Measurements from ENCODE around the gene C1orf226. TPM values are rescaled to one million over a fixed set of nuclear protein-coding genes. Genes with fewer than 3 reads are reported as not detected.

C1orf226 gene
- total and polyA plus RNA-seq, 9 of the 15 experiments (the other 6 are each of a cell fraction or from before 2014, with no cell fraction given): 0.10 to 1.4 (median 0.47) TPM

DNA sequence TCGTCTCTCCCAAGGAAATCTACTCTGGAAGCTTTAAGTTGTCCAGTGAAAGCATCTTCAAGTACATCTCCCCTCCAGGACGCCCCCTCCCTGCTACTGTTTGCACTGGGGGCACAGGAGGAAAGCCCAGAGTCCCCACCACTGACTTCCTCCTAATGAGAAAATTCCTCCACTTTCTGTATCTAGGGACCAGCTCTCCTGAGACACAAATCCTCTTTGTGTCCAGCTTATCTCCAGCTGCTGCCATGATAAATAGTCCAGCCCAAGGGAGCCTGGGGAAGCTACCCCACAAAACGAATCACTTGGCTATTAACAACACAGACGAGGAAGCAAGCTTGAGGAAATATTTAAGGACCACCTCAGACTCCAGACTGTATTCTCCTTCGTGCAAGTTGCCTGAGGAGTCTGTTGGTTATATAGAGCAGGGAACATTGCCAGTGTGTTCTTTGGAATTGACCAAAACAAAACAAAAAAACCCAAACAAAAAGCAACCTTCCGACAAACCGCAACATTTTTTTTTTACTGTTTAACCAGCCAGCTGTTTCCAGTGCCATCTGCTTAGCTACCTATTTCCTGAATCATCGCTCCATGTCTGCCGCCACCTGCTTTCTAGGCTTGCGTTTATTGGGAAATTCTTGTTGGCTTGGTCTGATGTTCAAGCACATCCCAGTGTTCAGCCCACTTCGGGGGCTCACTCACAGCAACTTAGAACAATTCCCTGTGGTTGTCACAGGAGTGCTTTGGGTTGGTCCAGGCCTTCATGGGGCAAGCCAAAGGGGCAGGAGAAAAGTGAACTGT, 7.7 kb downstream of the C1orf226 start (continued):
- TF ChIP-seq ZNF589 (CRISPR knock-in tag; IDR thresholded peaks at IDR 0.05; ENCODE audit: low read depth): 0 out of 2 replicates have a peak, but pooled peaks have one; percentile 25
- TF ChIP-seq ZNF175 (CRISPR knock-in tag; IDR thresholded peaks at IDR 0.05; ENCODE audit: low read depth): 0 out of 2 replicates have a peak, but pooled peaks have one; percentile 30
- peak; percentile 20; the same call in 1 of the 2 replicates for TF ChIP-seq TCF3 (CRISPR knock-in tag; IDR thresholded peaks at IDR 0.05)

DNA sequence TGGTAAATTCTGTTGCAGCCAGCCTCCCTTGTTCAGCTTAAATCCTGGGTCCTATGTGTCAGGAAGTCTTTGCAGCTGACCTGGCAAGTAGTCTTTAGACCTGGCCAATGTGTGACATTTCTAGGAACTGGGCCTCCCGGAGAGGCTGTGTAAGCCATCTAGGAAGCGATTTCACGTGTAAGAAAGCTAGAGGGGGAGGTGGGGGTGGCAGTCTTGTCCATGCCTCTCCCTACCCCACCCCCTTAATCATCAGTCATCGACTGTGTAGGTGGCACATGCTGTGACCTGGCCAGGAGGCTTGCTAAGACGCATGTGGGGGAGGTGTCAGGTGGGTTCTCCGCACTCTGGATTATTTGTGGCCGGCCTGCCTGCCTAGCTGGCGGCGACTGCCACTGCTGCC, 8.4 kb downstream of the C1orf226 start:
- FAIRE-seq (peak; percentile 26), DNase-seq (ENCODE audit: extremely low read depth in 1 of 4, low spot score in 3 of 4) (peak; percentile 74 to 88 (median 84)), ATAC-seq (peak; percentile 16)
- WGBS (ENCODE audit: insufficient coverage, low coverage, missing lambda C conversion rate): 7% methylated on average over 9 of the region's 9 CpGs
- Histone ChIP-seq H3K27me3 (ENCODE audit: control insufficient read depth in 2 of 2, insufficient read depth in 2 of 2, low read length in 2 of 2) (no peaks in the 10 kb centered on the region), H3K36me3 (ENCODE audit: control insufficient read depth, insufficient read depth, low read length) (no peaks in the 10 kb centered on the region; the same call in 2 of the 3 replicates), H3K4me1 (replicated peaks in 1 of 2; ENCODE audit: control insufficient read depth in 2 of 2, insufficient read depth in 2 of 2, low read length in 2 of 2) (peaks cover 55 to 69% of the 10 kb centered on the region in 2 experiments), H3K9me3 (replicated peaks; ENCODE audit: control insufficient read depth, insufficient read depth, low read depth, low read length) (no peaks in the 10 kb centered on the region), H4K20me1 (replicated peaks; ENCODE audit: control insufficient read depth, insufficient read depth, low read length) (no peaks in the 10 kb centered on the region), H3K9me1 (ENCODE audit: control insufficient read depth, insufficient read depth, low read length) (peaks cover 7% of the 10 kb centered on the region), H3K79me2 (ENCODE audit: control insufficient read depth, insufficient read depth, low read length) (peaks cover 12% of the 10 kb centered on the region; the same call in 2 of the 3 replicates), H3K27ac (ENCODE audit: extremely low read depth, low read depth, low read length) (peak overlapping the region; percentile 55), H3K9ac (ENCODE audit: insufficient read depth in 1 of 2, low read depth in 2 of 2, low read length in 2 of 2) (peak overlapping the region; percentile 26 to 75; a peak in 3 of 4 replicates), H2AFZ (ENCODE audit: low read depth, low read length) (peak overlapping the region; percentile 52), H3K4me2 (ENCODE audit: insufficient read depth, low read length) (peak overlapping the region; percentile 45), H3K4me3 (no peak overlapping the region)
- ChIA-PET CTCF (ENCODE audit: low intra/inter-chr PET ratio) (no interaction called here), POLR2A (interaction anchor here (2.6 to 2.8 kb wide), 2 partner anchors 9 to 10 kb away, joined by 10 to 17 read pairs; no protein-coding TSS in a partner anchor)
- no TSS peak for BruUV-seq (replicated peaks)
- intact Hi-C loops (cut with micrococcal nuclease) (loop anchor here (5.0 kb wide), 1 partner anchor 113 kb away; no protein-coding TSS in a partner anchor), in situ Hi-C loops (cut with MboI) (no loop called here)
- TF ChIP-seq, protein P1, sequence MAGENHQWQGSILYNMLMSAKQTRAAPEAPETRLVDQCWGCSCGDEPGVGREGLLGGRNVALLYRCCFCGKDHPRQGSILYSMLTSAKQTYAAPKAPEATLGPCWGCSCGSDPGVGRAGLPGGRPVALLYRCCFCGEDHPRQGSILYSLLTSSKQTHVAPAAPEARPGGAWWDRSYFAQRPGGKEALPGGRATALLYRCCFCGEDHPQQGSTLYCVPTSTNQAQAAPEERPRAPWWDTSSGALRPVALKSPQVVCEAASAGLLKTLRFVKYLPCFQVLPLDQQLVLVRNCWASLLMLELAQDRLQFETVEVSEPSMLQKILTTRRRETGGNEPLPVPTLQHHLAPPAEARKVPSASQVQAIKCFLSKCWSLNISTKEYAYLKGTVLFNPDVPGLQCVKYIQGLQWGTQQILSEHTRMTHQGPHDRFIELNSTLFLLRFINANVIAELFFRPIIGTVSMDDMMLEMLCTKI (IDR thresholded peaks at IDR 0.05; ENCODE audit: partially characterized antibody): no peak
- no peak for TF ChIP-seq PRPF4 (IDR thresholded peaks at IDR 0.05; ENCODE audit: insufficient read depth, low read depth, low read length, poor library complexity, severe bottlenecking)
- TF ChIP-seq, protein P2, sequence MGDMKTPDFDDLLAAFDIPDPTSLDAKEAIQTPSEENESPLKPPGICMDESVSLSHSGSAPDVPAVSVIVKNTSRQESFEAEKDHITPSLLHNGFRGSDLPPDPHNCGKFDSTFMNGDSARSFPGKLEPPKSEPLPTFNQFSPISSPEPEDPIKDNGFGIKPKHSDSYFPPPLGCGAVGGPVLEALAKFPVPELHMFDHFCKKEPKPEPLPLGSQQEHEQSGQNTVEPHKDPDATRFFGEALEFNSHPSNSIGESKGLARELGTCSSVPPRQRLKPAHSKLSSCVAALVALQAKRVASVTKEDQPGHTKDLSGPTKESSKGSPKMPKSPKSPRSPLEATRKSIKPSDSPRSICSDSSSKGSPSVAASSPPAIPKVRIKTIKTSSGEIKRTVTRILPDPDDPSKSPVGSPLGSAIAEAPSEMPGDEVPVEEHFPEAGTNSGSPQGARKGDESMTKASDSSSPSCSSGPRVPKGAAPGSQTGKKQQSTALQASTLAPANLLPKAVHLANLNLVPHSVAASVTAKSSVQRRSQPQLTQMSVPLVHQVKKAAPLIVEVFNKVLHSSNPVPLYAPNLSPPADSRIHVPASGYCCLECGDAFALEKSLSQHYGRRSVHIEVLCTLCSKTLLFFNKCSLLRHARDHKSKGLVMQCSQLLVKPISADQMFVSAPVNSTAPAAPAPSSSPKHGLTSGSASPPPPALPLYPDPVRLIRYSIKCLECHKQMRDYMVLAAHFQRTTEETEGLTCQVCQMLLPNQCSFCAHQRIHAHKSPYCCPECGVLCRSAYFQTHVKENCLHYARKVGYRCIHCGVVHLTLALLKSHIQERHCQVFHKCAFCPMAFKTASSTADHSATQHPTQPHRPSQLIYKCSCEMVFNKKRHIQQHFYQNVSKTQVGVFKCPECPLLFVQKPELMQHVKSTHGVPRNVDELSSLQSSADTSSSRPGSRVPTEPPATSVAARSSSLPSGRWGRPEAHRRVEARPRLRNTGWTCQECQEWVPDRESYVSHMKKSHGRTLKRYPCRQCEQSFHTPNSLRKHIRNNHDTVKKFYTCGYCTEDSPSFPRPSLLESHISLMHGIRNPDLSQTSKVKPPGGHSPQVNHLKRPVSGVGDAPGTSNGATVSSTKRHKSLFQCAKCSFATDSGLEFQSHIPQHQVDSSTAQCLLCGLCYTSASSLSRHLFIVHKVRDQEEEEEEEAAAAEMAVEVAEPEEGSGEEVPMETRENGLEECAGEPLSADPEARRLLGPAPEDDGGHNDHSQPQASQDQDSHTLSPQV (IDR thresholded peaks at IDR 0.05): peak; percentile 90
- TF ChIP-seq KLF16 (IDR thresholded peaks at IDR 0.05): no peak
- no peak for TF ChIP-seq HNRNPLL (IDR thresholded peaks at IDR 0.05; ENCODE audit: low read depth, low read length, poor library complexity, severe bottlenecking)
- TF ChIP-seq IRF2 (CRISPR knock-in tag; IDR thresholded peaks at IDR 0.05): no peak
- TF ChIP-seq RBFOX2 (IDR thresholded peaks at IDR 0.05; ENCODE audit: low read depth, low read length): 0 out of 2 replicates have a peak, but pooled peaks have one; percentile 35
- TF ChIP-seq ARHGAP35 (IDR thresholded peaks at IDR 0.05; ENCODE audit: partially characterized antibody): no peak
